HG02610 (cell line): Measurements from ENCODE around the gene PDSS2.
"Not testable (repeated sequence)": the region's sequence is repeated elsewhere in the genome, so short reads cannot be mapped to it uniquely, and the experiment has no call there.

ENCODE experiments used
- ATAC-seq: cut with Tn5 transposase; IDR thresholded peaks from one replicate; pipeline ENCODE4 v1.9.1; 2021; ENCODE audit warnings: mild to moderate bottlenecking, moderate library complexity; ENCODE audit not compliant: unreplicated experiment

Gene PDSS2

GRCh38 chr6:107475360-107475759 is 16.0 kb upstream of the PDSS2 start:
- not testable (repeated sequence) for ATAC-seq

- ATAC-seq = no peak
Measured at GRCh38 chr6:107473660-107474059, 14.3 kb upstream of the PDSS2 start.

- no peak for ATAC-seq
Measured at GRCh38 chr6:107470364-107470763, 11.0 kb upstream of the PDSS2 start.

- no peak for ATAC-seq
Measured at GRCh38 chr6:107466062-107466461, 6.7 kb upstream of the PDSS2 start.

- no peak for ATAC-seq
Measured at GRCh38 chr6:107460083-107460631, 793 bp upstream of the PDSS2 start.

GRCh38 chr6:107458672-107459282 is 587 bp downstream of the PDSS2 start:
- peak; percentile 13 for ATAC-seq

- no peak for ATAC-seq
Measured at GRCh38 chr6:107448776-107449175, 10.6 kb downstream of the PDSS2 start.

- no peak for ATAC-seq
Measured at GRCh38 chr6:107447663-107448216, 11.6 kb downstream of the PDSS2 start.

- ATAC-seq = no peak
Measured at GRCh38 chr6:107444277-107444676, 15.1 kb downstream of the PDSS2 start.

GRCh38 chr6:107443608-107444267 is 15.6 kb downstream of the PDSS2 start:
- no peak for ATAC-seq

- no peak for ATAC-seq
Measured at GRCh38 chr6:107442938-107443607, 16.3 kb downstream of the PDSS2 start.

- ATAC-seq = no peak
Measured at GRCh38 chr6:107441682-107442081, 17.7 kb downstream of the PDSS2 start.

- no peak for ATAC-seq
Measured at GRCh38 chr6:107440936-107441335, 18.4 kb downstream of the PDSS2 start.

GRCh38 chr6:107439406-107439805 is 20.0 kb downstream of the PDSS2 start:
- no peak for ATAC-seq

GRCh38 chr6:107437691-107438090 is 21.7 kb downstream of the PDSS2 start:
- no peak for ATAC-seq

- no peak for ATAC-seq
Measured at GRCh38 chr6:107436881-107437280, 22.5 kb downstream of the PDSS2 start.

- ATAC-seq = no peak
Measured at GRCh38 chr6:107435798-107436197, 23.6 kb downstream of the PDSS2 start.

GRCh38 chr6:107434812-107435211 is 24.6 kb downstream of the PDSS2 start:
- no peak for ATAC-seq

- not testable (repeated sequence) for ATAC-seq
Measured at GRCh38 chr6:107425951-107426350, 33.4 kb downstream of the PDSS2 start.

- ATAC-seq = no peak
Measured at GRCh38 chr6:107423474-107423990, 35.8 kb downstream of the PDSS2 start.

- no peak for ATAC-seq
Measured at GRCh38 chr6:107421696-107422256, 37.6 kb downstream of the PDSS2 start.
